Measurements from ENCODE around the gene ZNF331.

GRCh38 chr19:53626976-53627375 is 89.0 kb downstream of the ZNF331 start:
- TF ChIP-seq, protein P1, sequence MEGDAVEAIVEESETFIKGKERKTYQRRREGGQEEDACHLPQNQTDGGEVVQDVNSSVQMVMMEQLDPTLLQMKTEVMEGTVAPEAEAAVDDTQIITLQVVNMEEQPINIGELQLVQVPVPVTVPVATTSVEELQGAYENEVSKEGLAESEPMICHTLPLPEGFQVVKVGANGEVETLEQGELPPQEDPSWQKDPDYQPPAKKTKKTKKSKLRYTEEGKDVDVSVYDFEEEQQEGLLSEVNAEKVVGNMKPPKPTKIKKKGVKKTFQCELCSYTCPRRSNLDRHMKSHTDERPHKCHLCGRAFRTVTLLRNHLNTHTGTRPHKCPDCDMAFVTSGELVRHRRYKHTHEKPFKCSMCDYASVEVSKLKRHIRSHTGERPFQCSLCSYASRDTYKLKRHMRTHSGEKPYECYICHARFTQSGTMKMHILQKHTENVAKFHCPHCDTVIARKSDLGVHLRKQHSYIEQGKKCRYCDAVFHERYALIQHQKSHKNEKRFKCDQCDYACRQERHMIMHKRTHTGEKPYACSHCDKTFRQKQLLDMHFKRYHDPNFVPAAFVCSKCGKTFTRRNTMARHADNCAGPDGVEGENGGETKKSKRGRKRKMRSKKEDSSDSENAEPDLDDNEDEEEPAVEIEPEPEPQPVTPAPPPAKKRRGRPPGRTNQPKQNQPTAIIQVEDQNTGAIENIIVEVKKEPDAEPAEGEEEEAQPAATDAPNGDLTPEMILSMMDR (conservative IDR thresholded peaks at IDR 0.05 in 1 of 2, IDR thresholded peaks at IDR 0.05 in 1 of 2; ENCODE audit: low read depth in 1 of 2, low read length in 2 of 2): no peak
- no peak for TF ChIP-seq EZH2 (IDR thresholded peaks at IDR 0.05; ENCODE audit: low read length, missing control alignments)
